Activated naive CD8-positive, alpha-beta T cell treated with anti-CD3 and anti-CD28 coated beads for 36 hours (primary cell): ENCODE data around the gene SLC25A33. TPM values are rescaled to one million over a fixed set of nuclear protein-coding genes. Genes with fewer than 3 reads are reported as not detected.
"Not testable (repeated sequence)": the region's sequence is repeated elsewhere in the genome, so short reads cannot be mapped to it uniquely, and the experiment has no call there.

Experiments
- DNase-seq: peaks from one replicate; pipeline ENCODE4 v3.0.0; 2021
- H3K27ac Mint-ChIP-seq: one replicate; pipeline ENCODE4 v1.8.0; 2022; ENCODE audit warnings: mild to moderate bottlenecking, moderate library complexity, mixed read lengths
- H3K27me3 Mint-ChIP-seq: one replicate; pipeline ENCODE4 v1.8.0; 2022; ENCODE audit warnings: mild to moderate bottlenecking, mixed read lengths
- H3K36me3 Mint-ChIP-seq: one replicate; pipeline ENCODE4 v1.8.0; 2021; ENCODE audit warnings: mild to moderate bottlenecking, mixed read lengths
- H3K4me1 Mint-ChIP-seq: one replicate; pipeline ENCODE4 v1.8.0; 2021; ENCODE audit warnings: mixed read lengths
- H3K4me3 Mint-ChIP-seq: one replicate; pipeline ENCODE4 v1.8.0; 2022; ENCODE audit warnings: mild to moderate bottlenecking, moderate library complexity, mixed read lengths
- H3K9me3 Mint-ChIP-seq: one replicate; pipeline ENCODE4 v1.8.0; 2022; ENCODE audit warnings: mixed read lengths
- total RNA-seq, 2 experiments: library from RNA; stranded (reverse); gene quantifications; one replicate each; pipeline ENCODE4 v1.2.3, GENCODE V29; 2021

Gene SLC25A33
- total RNA-seq, 2 experiments from 2014 or later = 11.1 to 13.2 TPM

- H3K9me3 Mint-ChIP-seq = no peaks in the 10 kb centered on the region
- H3K27me3 Mint-ChIP-seq = no peaks in the 10 kb centered on the region
- no peak for DNase-seq
- no peak overlapping the region for H3K4me3 Mint-ChIP-seq
- peaks cover 32% of the 10 kb centered on the region for H3K36me3 Mint-ChIP-seq
- peak overlapping the region; percentile 44 for H3K27ac Mint-ChIP-seq
- peaks cover 40% of the 10 kb centered on the region for H3K4me1 Mint-ChIP-seq
Observed at GRCh38 chr1:9558946-9559545, 19.8 kb downstream of the SLC25A33 start.

DNA sequence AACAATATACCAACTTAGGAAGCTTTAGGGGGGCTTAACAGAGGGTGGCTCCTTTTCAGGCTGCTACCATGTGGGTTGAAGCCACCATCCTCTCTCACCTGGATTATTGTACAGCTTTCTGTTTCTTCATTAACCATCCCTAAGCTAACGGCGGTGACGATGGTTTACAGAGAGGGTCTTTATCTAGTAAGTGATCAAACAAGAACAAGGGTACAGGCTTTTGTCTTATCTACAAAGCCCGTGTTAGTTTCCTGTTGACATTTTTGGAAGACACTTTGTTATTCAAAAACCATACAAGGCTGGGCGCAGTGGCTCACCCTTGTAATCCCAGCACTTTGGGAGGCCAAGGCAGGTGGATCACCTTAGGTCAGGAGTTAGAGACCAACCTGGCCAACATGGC lies 20.4 kb downstream of the SLC25A33 start:
- H3K4me1 Mint-ChIP-seq = peaks cover 40% of the 10 kb centered on the region
- H3K27ac Mint-ChIP-seq = peak overlapping the region; percentile 16
- H3K9me3 Mint-ChIP-seq = no peaks in the 10 kb centered on the region
- DNase-seq = no peak
- H3K36me3 Mint-ChIP-seq = peaks cover 32% of the 10 kb centered on the region
- H3K4me3 Mint-ChIP-seq = no peak overlapping the region
- H3K27me3 Mint-ChIP-seq = no peaks in the 10 kb centered on the region

- H3K27me3 Mint-ChIP-seq, H3K4me3 Mint-ChIP-seq: not testable (repeated sequence)
- H3K36me3 Mint-ChIP-seq = peaks cover 32% of the 10 kb centered on the region
Observed at GRCh38 chr1:9560090-9560489, 20.8 kb downstream of the SLC25A33 start.

DNA sequence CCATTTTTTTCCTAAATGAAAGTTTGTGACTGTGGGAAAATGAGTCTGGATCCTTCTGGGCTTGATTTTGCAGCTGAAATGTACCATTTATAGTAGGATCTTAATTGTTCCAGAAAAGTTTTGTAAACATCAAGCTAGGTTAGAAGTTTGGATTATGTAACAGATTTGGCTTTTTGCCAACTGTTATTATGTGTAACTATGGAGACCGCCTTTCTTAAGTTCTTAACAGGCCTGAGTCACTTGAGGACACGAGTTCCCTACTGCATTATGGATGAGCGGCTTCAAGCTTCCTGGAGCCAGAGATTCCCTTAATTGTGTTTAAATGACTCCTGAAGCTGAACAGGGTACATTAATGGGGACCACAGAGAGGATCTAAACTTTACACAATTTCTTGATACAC lies 22.2 kb downstream of the SLC25A33 start:
- Mint-ChIP-seq H3K4me1 (peaks cover 34% of the 10 kb centered on the region), H3K27me3 (no peaks in the 10 kb centered on the region), H3K4me3 (no peak overlapping the region), H3K9me3 (no peaks in the 10 kb centered on the region), H3K36me3 (peaks cover 25% of the 10 kb centered on the region), H3K27ac (no peak overlapping the region)
- DNase-seq = no peak

More at GRCh38 chr1:9560090-9560489, 20.8 kb downstream of the SLC25A33 start:
- H3K27ac Mint-ChIP-seq, H3K9me3 Mint-ChIP-seq, DNase-seq: not testable (repeated sequence)
- H3K4me1 Mint-ChIP-seq = peaks cover 40% of the 10 kb centered on the region

- Mint-ChIP-seq H3K9me3 (no peaks in the 10 kb centered on the region), H3K27me3 (no peaks in the 10 kb centered on the region), H3K4me3 (no peak overlapping the region), H3K4me1 (no peaks in the 10 kb centered on the region), H3K36me3 (peaks cover 12% of the 10 kb centered on the region), H3K27ac (no peak overlapping the region)
- DNase-seq = no peak
Observed at GRCh38 chr1:9569267-9569666, 30.0 kb downstream of the SLC25A33 start.

DNA sequence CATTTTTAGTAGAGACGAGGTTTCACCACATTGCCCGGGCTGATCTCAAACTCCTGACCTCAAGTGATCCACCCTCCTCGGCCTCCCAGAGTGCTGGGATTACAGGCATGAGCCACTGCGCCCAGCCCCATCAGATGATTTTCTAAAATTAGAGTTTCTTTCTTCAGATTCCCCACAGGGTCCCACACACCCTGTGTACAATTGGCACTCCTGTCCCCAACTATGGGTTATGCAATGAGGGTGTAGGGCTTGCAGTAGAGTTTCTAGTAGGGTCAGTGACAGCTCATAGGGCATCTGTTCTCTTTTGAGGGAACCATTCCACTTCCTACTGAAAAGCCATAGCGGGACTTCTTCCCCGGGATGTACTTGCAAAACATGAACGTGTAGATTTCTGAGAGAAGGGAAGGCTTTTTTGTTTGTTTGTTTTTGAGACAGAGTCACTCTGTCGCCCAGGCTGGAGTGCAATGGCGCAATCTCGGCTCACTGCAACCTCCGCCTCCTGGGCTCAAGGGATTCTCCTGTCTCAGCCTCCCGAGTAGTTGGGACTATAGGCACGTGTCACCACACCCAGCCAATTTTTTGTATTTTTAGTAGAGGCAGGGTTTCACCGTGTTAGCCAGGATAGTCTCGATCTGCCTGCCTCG lies 31.7 kb downstream of the SLC25A33 start:
- DNase-seq, H3K27ac Mint-ChIP-seq, H3K4me1 Mint-ChIP-seq: not testable (repeated sequence)

DNA sequence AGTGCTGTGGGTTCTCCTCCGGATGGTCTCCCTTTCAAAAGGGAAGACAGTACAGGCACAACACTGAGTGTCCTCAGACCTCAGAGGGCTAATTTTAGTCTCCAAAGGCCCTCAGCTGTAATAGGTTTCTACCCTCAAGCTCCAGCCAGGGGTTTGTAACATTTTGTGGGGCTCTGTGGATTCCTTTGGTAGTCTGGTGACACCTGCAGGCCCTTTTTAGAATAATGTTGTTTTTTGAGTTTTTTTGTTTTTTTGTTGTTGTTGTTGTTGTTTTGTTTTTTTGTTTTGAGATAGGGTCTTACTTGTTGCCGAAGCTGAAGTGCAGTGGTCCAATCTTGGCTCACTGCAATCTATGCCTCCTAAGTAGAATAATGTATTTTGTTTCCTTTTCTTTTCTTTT lies 34.5 kb downstream of the SLC25A33 start:
- no peak overlapping the region for H3K4me3 Mint-ChIP-seq
- no peaks in the 10 kb centered on the region for H3K27me3 Mint-ChIP-seq
- H3K27ac Mint-ChIP-seq = no peak overlapping the region
- peaks cover 3% of the 10 kb centered on the region for H3K4me1 Mint-ChIP-seq
- no peaks in the 10 kb centered on the region for H3K9me3 Mint-ChIP-seq
- peaks cover 21% of the 10 kb centered on the region for H3K36me3 Mint-ChIP-seq
- DNase-seq = no peak

More for the DNA sequence above, 31.7 kb downstream of the SLC25A33 start:
- not testable (repeated sequence) for H3K4me3 Mint-ChIP-seq, H3K27me3 Mint-ChIP-seq, H3K9me3 Mint-ChIP-seq
- peaks cover 16% of the 10 kb centered on the region for H3K36me3 Mint-ChIP-seq

DNA sequence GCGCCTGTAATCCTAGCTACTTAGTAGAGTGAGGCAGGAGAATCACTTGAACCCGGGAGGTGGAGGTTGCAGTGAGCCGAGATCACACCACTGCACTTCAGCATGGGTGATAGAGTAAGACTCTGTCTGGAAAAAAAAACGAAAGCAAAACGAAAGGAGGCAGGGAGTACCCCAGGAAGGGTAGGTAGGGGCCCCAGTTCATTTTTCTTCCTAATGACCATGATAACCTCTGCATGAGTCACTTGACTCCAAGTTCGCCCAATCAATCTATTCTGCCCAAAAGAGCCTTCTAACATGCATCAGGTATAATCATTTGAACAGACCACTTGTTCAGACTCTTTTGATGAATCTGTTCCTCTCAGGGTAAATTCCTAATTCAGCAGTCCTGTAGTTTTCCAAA lies 36.2 kb downstream of the SLC25A33 start:
- Mint-ChIP-seq H3K4me1 (peaks cover 3% of the 10 kb centered on the region), H3K4me3 (no peak overlapping the region), H3K27me3 (no peaks in the 10 kb centered on the region), H3K36me3 (peaks cover 21% of the 10 kb centered on the region), H3K27ac (no peak overlapping the region), H3K9me3 (no peaks in the 10 kb centered on the region)
- DNase-seq = no peak

- no peak for DNase-seq
Observed at GRCh38 chr1:9576903-9577302, 37.6 kb downstream of the SLC25A33 start.

DNA sequence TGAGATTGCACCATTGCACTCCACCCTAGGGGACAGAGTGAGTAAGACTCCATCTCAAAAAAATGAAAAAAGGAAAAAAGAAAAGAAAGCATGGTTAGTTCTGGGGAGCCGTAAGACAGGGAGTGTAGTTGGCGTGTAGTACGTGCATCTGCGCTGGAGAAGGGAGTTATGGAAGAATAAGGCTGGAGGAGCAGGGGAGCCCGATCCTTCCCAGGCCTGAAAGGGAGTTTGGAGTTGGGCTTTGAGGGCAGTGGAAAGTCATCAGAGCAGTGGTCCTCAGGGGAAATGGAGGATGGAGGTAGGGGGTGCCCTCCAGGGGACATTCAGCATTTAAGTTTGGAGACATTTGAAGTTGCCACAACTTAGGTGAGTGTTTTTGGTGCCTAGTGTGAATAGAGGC lies 38.2 kb downstream of the SLC25A33 start:
- H3K27ac Mint-ChIP-seq = no peak overlapping the region

More at GRCh38 chr1:9576903-9577302, 37.6 kb downstream of the SLC25A33 start:
- H3K36me3 Mint-ChIP-seq = peaks cover 24% of the 10 kb centered on the region
- no peaks in the 10 kb centered on the region for H3K27me3 Mint-ChIP-seq
- no peaks in the 10 kb centered on the region for H3K9me3 Mint-ChIP-seq
- H3K4me1 Mint-ChIP-seq = peaks cover 3% of the 10 kb centered on the region
- no peak overlapping the region for H3K27ac Mint-ChIP-seq
- H3K4me3 Mint-ChIP-seq = no peak overlapping the region

DNA sequence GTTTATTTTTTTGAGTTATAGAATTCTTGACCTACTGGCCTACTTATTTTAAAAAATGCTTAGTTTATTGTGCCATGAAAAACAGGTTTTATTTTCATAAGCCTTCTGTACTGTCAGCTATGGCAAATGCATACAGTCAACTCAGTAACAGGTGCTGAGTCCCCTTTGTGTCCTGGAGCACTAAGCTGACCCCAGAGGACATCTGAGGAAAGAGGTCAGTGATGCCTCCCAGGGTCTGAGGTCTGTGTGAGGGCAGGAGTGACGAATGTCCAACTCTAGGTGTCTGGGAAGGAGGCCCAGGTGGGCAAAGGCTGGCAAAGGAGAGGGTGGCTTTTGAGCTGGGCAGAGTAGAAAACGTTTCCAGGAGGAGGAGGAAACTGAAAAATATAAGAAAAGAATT lies 41.7 kb downstream of the SLC25A33 start:
- no peak for DNase-seq
- H3K27ac Mint-ChIP-seq = no peak overlapping the region
- no peaks in the 10 kb centered on the region for H3K9me3 Mint-ChIP-seq
- H3K4me1 Mint-ChIP-seq = peaks cover under 1% of the 10 kb centered on the region
- H3K36me3 Mint-ChIP-seq = peaks cover 22% of the 10 kb centered on the region
- H3K4me3 Mint-ChIP-seq = no peak overlapping the region
- H3K27me3 Mint-ChIP-seq = no peaks in the 10 kb centered on the region

More for the DNA sequence above, 38.2 kb downstream of the SLC25A33 start:
- H3K4me3 Mint-ChIP-seq = no peak overlapping the region
- H3K36me3 Mint-ChIP-seq = peaks cover 27% of the 10 kb centered on the region
- no peak for DNase-seq
- no peaks in the 10 kb centered on the region for H3K9me3 Mint-ChIP-seq
- H3K4me1 Mint-ChIP-seq = peaks cover 3% of the 10 kb centered on the region
- no peaks in the 10 kb centered on the region for H3K27me3 Mint-ChIP-seq

- Mint-ChIP-seq H3K4me3 (no peak overlapping the region), H3K27ac (no peak overlapping the region), H3K36me3 (peaks cover 19% of the 10 kb centered on the region), H3K9me3 (no peaks in the 10 kb centered on the region), H3K27me3 (no peaks in the 10 kb centered on the region), H3K4me1 (peaks cover 13% of the 10 kb centered on the region)
- no peak for DNase-seq
Observed at GRCh38 chr1:9586147-9586766, 47.0 kb downstream of the SLC25A33 start.

DNA sequence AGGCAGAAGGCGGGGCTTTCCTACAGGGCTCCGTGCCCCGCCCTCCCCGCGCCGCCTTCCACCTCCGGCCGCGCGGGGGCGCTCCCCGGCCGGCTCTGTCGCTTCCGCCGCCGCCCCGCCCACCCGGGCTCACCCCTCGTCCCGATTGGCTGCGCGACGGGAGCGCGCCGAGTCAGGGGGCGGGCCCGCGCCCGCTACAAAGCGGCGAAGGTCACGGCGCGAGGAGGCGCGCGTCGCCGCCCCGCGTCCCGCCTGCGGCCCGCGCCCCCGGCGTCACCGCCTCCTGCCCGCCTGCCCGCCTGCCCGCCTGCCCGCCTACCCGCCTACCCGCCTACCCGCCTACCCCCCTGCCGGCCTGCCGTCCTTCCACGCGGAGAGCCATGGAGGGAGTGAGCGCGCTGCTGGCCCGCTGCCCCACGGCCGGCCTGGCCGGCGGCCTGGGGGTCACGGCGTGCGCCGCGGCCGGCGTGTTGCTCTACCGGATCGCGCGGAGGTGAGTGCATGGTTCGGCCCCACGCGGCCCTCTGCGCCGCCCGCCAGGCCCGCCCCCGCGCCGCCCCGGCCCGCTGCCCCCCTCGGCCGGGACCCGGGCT lies 49.4 kb downstream of the SLC25A33 start, which contains the start of gene TMEM201:
TMEM201 (plus strand) TSS at position 361 of the 593 bp plus-strand sequence; CDS start at position 381, 20 bp downstream.
- Mint-ChIP-seq H3K9me3 (no peaks in the 10 kb centered on the region), H3K27me3 (no peaks in the 10 kb centered on the region), H3K36me3 (peaks cover 9% of the 10 kb centered on the region), H3K4me1 (peaks cover 28% of the 10 kb centered on the region), H3K27ac (peak within 1 kb of the TSS; percentile 62), H3K4me3 (peak within 1 kb of the TSS; percentile 85)
- peak; percentile 98 for DNase-seq

GRCh38 chr1:9589144-9589718 lies 50.0 kb downstream of the SLC25A33 start:
- peaks cover 9% of the 10 kb centered on the region for H3K36me3 Mint-ChIP-seq
- H3K4me3 Mint-ChIP-seq = peak overlapping the region; percentile 85
- H3K9me3 Mint-ChIP-seq = no peaks in the 10 kb centered on the region
- peak; percentile 50 for DNase-seq
- peak overlapping the region; percentile 62 for H3K27ac Mint-ChIP-seq
- H3K4me1 Mint-ChIP-seq = peaks cover 29% of the 10 kb centered on the region
- H3K27me3 Mint-ChIP-seq = no peaks in the 10 kb centered on the region

GRCh38 chr1:9589719-9590157 lies 50.5 kb downstream of the SLC25A33 start:
- no peak for DNase-seq
- Mint-ChIP-seq H3K9me3 (no peaks in the 10 kb centered on the region), H3K4me1 (peaks cover 29% of the 10 kb centered on the region), H3K27me3 (no peaks in the 10 kb centered on the region), H3K4me3 (peak overlapping the region; percentile 85), H3K27ac (peak overlapping the region; percentile 62), H3K36me3 (peaks cover 9% of the 10 kb centered on the region)
